ENCODE data around the gene FBXO2.

FBXO2 gene, protein sequence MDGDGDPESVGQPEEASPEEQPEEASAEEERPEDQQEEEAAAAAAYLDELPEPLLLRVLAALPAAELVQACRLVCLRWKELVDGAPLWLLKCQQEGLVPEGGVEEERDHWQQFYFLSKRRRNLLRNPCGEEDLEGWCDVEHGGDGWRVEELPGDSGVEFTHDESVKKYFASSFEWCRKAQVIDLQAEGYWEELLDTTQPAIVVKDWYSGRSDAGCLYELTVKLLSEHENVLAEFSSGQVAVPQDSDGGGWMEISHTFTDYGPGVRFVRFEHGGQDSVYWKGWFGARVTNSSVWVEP

DNA sequence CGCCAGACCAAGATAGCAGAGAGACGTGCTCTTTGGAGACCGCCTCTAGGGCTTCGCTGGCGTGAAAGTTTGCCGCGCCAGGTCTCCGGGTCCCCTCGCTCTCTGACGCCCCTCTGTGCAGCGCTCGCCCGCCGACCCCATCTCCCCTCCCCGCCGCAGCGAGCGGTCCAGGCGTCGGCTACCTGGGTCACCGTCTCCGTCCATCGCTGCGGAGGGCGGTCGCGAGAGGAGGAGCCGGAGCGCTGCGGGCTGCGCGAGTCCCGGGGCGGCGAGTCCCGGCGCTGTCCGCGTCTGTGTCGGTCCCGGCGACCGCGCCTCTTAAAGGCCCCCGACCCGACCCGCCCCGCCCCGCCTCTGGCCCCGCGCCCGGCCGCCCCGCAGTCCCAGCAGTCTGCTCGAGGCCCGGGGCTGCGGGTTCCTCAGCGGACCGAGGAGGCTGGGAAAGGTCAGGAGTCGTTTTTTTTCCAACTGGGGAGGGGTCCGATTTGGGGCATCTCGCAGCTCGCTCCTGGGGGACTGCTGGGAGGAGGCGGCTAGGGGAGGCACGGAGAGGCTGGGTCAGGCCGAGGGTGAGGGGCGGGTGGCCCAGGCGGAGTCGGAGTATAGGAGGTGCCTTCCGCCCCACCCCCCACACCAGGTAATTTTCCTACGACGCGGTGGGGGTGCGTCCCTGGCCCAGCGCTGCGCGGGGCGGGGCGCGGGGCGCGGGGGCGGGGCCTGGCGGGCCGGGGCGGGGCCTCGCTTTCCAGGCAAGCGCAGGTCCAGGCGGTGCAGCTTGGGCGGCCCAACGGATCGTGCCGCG lies at the start of gene FBXO2, which contains the start of gene FBXO44:
Gene FBXO2 (minus strand): TSS at position 293 of the 802 bp plus-strand sequence. CDS start 89 bp downstream, at position 204.
Gene FBXO44 (plus strand): TSS at position 741 of the 802 bp plus-strand sequence. CDS start 959 bp downstream, outside the sequence.
- no peak for DNase-seq

DNA sequence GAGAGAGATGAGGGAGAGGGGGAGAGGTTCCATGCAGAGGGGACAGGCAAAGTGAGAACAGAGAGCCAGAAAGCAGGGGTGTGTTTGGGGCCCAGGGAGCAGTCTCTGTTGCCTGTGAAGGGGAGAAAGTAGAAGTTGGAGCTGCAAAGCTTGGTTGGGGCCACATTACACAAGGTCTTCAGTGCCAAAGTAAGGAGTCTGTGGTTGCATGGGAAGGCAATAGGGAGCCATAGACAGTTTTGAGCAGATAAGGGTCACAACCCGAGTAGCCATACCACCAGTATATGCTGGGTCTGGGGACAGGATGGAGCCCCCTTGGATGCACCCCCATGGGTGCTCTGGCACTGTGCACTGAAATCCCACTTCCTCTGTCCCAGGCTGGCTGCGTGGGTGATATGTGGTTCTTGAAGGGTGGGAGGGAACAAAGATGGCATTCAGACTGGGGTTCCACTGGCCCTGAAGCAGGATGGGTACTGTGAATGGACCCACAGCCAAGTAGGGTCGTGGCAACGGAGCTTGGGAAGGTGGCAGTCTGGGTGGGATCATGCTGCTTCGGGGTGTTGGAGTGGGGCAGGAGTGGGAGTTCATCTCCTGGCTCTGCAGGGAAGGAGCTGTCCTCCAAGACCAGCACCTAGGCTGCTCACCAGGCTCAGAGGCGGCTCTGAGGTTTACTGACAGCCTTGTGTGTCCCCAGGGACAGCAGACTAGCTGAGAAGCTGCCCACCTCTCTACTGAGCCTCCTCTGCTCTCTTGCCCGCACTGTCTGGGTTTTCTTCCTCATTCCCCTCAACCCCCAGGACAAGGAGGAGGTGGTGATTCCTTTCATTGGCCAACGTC lies 49.3 kb upstream of the FBXO2 start:
- no peak for DNase-seq

DNA sequence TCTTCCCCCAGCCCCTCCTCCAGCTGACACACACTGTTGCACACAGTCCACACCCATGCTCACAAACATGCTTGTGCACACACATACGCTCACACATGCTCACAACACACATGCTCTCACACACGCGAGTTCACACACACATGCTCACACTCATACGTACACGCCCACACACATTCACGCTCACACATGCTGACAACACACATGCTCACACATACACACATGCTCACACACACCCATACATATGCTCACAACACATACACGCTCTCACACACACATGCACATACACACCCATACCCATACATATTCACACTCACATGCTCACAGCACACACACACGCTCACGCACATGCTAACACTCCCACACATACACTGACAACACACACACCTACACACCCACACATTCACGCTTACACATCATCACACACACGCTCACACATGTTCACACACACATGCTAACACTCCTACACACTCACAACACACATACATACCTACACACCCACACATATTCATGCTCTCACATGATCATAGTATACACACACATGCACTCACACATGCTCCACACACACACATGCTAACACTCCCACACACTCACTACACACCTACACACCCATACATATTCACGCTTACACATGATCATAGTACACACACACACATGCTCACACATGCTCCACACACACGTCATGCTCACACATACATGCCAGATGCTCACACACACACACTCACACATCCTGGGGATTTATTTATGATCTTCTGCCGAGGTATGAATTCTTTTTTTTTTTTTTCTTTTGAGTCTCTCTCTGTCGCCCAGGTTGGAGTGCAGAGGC lies 48.0 kb upstream of the FBXO2 start:
- no peak for DNase-seq

GRCh38 chr1:11701551-11701961 lies 47.3 kb upstream of the FBXO2 start:
- DNase-seq = no peak

DNA sequence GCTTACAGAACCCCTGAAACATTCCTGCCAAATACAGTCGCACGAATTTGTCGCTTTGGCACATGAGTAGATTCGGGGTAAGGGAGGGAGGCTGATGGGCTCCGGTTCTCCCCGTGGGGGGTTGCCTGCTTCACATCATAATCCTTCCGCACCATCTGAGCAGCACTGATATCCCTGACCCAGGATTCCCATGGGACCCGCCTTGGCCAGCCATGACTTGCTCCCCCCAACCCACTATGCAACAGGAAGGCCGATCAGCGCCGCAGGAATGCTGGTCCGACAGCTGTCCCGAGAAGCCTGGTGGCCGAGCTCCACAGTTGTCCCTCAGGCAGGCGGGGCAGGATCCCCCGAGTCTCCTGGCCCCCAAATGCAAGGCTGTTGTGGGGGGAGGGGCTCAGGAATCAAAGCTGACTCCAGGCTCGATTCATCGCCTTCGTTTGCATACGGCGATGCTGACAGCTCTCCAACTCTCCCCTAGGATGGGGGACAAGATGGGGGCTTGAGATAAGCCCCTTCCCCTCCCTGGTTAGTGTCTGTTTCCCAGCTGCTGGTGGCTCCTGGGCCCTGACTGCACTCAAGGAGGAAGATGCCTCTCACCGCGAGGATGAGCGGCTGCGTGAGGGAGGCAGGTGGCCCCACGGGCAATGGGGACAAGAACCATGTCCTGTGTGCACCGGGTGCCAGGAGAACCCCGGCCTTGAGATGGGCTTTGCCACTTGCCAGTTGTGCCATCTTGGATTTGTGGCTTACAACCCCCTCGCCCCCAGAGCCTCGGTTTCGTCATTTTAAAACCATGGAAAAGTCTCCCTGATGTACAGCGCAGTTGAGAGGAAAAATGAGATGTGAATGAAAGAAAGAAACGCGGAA lies 46.6 kb upstream of the FBXO2 start:
- DNase-seq = no peak

GRCh38 chr1:11697893-11698210 lies 43.6 kb upstream of the FBXO2 start:
- no peak for DNase-seq

GRCh38 chr1:11697188-11697892 lies 43.1 kb upstream of the FBXO2 start:
- no peak for DNase-seq

DNA sequence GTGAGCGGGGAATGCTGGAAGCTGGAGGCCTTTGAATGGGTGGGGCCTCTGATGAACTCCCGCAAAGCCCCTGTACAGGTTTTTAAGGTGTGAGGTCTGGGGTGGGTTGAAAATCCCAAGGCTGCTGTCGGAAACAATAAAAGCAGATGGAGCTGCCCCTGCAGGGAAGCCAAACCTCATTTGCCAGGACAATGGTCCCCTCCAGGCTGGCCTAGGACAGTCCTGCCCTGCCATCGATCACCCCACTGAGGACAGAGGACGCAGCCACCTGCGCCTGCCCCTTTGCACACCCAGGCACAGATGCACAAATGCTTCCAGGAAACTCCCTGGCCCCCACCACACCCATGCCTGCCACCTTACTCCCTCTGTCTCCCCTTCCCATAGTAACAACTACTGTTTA lies 41.6 kb upstream of the FBXO2 start:
- no peak for DNase-seq

- DNase-seq = no peak
These were observed 39.7 kb upstream of the FBXO2 start for GRCh38 chr1:11693917-11694316.

DNA sequence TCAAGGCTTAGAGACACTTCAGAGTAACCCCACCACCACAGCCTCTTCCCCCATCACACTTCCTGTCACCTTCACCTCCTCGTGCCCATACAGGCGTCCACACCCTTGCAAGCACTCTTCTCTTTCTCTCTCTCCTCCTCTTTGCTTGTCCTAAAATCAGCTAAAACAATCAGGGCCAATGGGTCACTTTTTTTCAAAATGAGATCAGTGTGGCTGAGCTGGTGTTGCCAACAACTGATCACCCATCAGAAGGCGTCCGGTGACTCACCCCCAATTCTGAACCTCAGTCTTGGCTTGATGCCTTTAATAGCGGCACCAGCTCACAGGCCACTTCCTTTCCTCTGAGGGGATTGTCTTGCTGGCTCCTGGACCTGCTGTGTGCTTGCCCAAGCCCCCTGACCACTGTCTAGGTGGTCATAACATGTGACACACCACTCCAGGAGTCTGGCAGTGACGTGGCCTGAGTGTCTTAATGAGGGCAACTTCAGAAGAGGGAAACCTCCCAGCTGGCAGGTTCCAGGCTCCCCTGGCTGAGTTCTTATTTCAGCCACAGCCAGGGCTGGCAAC lies 38.9 kb upstream of the FBXO2 start:
- DNase-seq = no peak

GRCh38 chr1:11691928-11692711 lies 37.9 kb upstream of the FBXO2 start:
- no peak for DNase-seq

DNA sequence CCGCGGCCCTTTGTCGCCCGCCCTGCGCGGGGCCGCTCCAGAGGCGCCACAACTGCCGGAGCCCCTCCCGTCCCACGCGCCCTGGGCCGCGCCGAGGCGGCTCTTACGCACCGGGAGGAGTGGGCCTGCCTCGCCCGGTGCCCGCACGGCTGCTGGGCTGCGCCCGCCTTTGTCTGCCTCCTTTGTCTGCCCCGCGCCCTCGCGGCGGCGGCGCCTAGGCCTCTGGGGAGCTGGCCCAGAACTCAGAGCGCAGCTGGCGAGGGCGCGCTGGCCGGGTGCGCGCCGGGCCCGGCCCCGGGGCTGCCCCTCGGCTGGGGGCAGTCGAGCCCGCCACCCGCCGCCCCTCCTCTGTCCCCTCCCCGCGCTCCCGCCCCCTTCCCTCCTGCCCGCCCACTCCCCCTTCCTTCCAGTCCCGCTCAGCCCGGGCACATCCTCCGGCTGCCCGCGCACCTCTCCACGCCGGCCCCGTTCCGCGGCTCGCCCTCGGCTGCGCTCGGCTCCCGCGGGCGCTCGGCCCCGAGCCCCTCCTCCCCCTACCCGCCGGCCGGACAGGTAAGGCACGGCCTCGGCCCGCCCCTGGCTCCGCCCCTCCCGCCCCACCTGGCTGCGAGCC lies 37.2 kb upstream of the FBXO2 start, which contains the start of gene DRAXIN:
Gene DRAXIN (plus strand): TSS at position 409 of the 613 bp plus-strand sequence. CDS start 14,549 bp downstream, outside the sequence.
- no peak for DNase-seq

- no peak for DNase-seq
These were observed 36.4 kb upstream of the FBXO2 start for GRCh38 chr1:11690397-11691301.

DNA sequence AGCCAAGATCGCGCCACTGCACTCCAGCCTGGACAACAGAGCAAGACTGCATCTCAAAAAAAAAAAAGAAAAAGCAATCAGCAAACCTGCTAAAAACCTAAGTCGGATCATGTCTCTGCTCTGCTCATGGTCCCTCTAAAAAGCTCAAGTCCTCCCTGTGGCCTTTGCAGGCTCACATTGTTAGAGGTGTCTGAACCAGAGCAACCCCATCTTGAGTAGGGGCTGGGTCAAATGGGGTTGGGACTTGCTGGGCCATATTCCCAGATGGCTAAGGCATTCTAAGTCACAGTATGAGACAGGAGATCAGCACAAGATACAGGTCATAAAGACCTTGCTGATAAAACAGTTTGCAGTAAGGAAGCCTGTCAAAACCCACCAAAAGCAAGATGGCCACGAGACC lies 34.3 kb upstream of the FBXO2 start:
- no peak for DNase-seq

DNA sequence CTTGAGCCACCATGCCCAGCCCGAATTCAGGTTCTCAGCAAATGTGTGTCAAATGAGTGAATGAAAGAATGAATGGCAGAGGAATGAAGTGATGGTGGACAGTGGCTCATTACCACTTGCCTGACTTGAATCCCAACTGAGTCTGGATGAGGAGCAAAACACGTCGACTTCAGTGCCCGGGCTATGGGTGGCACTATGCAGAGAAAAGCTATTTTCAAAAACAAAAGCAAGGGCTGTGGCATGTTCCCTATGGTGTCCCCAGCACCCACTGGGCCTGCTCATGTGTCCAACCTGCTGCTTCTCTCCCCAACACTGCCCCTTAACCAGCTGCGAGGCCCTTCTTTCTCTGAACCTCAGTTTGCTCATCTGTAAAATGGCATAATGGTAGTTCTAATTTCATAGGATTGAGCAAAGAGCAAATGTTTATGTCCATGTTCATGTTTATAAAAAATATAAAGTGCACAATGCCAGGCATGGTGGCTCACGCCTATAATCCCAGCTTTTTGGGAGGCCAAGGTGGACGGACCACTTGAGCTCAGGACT lies 31.1 kb upstream of the FBXO2 start:
- no peak for DNase-seq

DNA sequence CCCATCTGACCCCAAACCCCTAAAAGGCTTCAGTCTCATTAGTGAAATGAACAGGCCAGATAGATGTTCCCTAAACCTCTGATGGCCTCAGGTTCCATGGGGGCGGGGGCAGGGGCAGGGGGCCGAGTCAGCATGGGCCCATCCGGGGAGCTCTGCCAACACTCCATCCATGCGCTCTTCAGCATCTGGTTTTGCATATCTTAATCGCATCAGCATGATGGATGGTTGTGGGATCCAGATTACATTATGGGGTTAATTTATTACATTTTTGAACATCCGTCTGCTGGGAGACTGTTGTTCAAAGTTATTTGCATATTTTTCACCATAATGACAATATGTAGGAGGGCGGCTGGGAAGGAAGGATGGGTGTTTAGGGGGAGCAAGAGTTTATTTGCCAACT lies 29.8 kb upstream of the FBXO2 start:
- no peak for DNase-seq

DNA sequence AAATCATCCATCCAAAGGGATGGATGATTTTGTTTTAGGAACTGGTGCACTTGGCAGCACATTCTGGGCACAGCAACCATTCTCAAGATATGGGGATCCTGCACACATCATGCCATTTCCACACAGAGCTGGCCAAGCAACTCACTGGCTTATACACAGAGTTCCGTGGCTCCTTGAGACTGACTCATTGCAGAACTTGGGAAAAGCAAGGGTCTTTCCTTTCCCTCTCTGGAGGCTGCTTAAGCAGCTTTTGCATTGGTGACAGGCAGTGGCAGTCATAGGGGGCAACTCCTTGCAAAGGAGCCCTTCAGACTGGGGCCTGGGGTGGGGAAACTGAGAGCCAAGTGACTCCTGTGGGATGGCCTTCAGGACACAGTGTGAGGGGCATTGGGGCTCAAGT lies 28.6 kb upstream of the FBXO2 start:
- no peak for DNase-seq

Data from DMS 273 treated with DMSO at 0.1 percent for 48 hours (cell line).